ENCODE results near the gene FREM1. TPM values are rescaled to one million over a fixed set of nuclear protein-coding genes. Genes with fewer than 3 reads are reported as not detected.

FREM1 gene
- total RNA-seq, 2 donors from 2014 or later = 2.0 to 2.6 TPM

DNA sequence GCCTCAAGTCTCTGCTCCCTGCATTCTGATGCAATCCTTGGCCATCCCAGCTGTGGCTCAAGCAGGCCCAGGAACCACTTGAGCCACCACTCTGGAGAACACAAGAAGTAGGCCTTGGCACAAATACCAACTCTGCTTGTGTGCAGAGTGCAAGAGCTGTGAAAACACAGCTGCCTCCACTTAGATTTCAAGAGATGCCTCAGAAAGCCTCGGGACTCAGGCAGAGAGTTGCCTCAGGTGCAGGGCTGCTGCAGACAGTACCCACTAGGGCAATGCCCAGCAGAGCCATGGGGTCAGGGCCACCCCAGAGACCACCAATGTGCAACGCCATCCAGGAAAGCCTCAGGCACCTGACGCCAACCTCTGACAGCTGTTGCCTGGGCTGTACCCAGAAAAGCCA lies 82.4 kb downstream of the FREM1 start:
- Histone ChIP-seq H3K27ac (no peak overlapping the region), H3K4me3 (no peak overlapping the region), H3K27me3 (replicated peaks; ENCODE audit: insufficient read depth) (no peaks in the 10 kb centered on the region), H3K4me1 (replicated peaks) (no peaks in the 10 kb centered on the region), H3K36me3 (no peaks in the 10 kb centered on the region), H3K9me3 (no peaks in the 10 kb centered on the region)
- 96% methylated on average over 3 of the region's 3 CpGs for WGBS
- intact Hi-C loops (cut with DNase I) = no loop called here
- DNase-seq (ENCODE audit: low spot score) = no peak
- TF ChIP-seq POLR2AphosphoS5 (IDR thresholded peaks at IDR 0.05) (no peak), POLR2A (IDR thresholded peaks at IDR 0.05) (no peak)
- TF ChIP-seq, protein P1, sequence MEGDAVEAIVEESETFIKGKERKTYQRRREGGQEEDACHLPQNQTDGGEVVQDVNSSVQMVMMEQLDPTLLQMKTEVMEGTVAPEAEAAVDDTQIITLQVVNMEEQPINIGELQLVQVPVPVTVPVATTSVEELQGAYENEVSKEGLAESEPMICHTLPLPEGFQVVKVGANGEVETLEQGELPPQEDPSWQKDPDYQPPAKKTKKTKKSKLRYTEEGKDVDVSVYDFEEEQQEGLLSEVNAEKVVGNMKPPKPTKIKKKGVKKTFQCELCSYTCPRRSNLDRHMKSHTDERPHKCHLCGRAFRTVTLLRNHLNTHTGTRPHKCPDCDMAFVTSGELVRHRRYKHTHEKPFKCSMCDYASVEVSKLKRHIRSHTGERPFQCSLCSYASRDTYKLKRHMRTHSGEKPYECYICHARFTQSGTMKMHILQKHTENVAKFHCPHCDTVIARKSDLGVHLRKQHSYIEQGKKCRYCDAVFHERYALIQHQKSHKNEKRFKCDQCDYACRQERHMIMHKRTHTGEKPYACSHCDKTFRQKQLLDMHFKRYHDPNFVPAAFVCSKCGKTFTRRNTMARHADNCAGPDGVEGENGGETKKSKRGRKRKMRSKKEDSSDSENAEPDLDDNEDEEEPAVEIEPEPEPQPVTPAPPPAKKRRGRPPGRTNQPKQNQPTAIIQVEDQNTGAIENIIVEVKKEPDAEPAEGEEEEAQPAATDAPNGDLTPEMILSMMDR (IDR thresholded peaks at IDR 0.05) = no peak

DNA sequence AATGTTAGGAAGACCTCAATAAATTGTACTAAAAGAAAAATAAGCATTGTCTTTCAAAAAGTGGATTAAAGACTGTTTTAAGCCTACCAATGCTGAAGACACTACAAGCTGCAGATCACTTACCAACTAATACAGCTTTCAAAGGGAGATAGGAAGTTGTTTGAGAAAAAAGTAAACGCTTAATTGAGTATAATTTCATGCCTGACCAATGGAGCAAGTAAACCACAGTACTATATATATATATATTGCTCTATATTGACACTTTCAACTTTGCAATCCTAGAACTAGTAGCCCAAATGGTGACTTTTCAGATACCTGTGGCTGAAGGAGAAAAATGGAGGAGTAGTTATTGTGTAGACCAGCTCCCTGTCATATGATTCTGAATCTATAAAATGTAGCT lies 85.7 kb downstream of the FREM1 start:
- intact Hi-C loops (cut with DNase I) = no loop called here
- 93% methylated on average over 1 of the region's 1 CpG for WGBS

DNA sequence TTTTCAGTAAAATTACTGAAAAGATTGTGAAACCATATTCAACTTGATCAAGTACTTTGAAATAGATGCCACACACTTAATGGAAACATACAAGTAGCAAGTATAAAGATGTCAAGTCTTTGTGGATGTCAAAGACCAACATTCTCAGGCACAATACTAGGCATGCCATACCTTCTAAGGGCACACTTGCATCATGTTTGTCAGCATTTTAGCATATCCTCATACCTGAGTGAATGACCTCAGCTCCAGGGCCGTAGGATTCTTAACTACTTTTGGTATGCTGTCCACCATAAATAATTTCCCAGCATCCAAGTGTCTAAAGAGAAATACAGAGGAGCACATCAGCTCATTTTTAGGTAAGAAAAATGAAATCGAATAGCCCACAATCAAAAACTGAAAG lies 86.4 kb downstream of the FREM1 start:
- Histone ChIP-seq H3K27me3 (replicated peaks; ENCODE audit: insufficient read depth) (no peaks in the 10 kb centered on the region), H3K4me1 (replicated peaks) (no peaks in the 10 kb centered on the region), H3K9me3 (no peaks in the 10 kb centered on the region), H3K4me3 (no peak overlapping the region), H3K27ac (no peak overlapping the region), H3K36me3 (no peaks in the 10 kb centered on the region)
- WGBS = 97% methylated on average over 2 of the region's 2 CpGs
- DNase-seq (ENCODE audit: low spot score) = no peak
- intact Hi-C loops (cut with DNase I) = no loop called here
- TF ChIP-seq, protein P1 (IDR thresholded peaks at IDR 0.05) = no peak
- TF ChIP-seq POLR2A (IDR thresholded peaks at IDR 0.05) = no peak
- no peak for TF ChIP-seq POLR2AphosphoS5 (IDR thresholded peaks at IDR 0.05)

More for the DNA sequence above, 85.7 kb downstream of the FREM1 start:
- Histone ChIP-seq H3K4me1 (replicated peaks) (no peaks in the 10 kb centered on the region), H3K27ac (no peak overlapping the region), H3K27me3 (replicated peaks; ENCODE audit: insufficient read depth) (no peaks in the 10 kb centered on the region), H3K4me3 (no peak overlapping the region), H3K9me3 (no peaks in the 10 kb centered on the region), H3K36me3 (no peaks in the 10 kb centered on the region)
- no peak for TF ChIP-seq POLR2AphosphoS5 (IDR thresholded peaks at IDR 0.05)
- TF ChIP-seq, protein P1 (IDR thresholded peaks at IDR 0.05) = no peak
- TF ChIP-seq POLR2A (IDR thresholded peaks at IDR 0.05) = no peak
- DNase-seq (ENCODE audit: low spot score) = no peak

DNA sequence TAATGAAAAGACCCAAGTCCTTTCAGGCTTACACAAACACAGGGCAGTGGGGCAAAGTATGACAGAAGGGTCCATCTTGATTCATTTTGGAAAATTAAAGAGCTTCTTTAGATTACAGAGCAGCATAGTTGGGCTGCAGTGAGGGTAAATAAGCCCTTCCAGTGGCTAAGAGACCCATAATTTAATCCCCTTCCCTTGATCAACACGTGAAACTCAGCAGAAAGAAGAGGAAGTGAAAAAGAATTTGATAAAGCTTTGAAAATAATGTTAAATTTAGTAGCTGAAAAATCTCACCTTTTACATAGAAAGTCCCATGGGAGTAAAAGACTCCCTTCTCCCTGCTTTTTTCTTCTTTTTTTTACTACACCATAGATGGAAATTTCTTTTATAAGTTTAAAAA lies 87.6 kb downstream of the FREM1 start:
- no peak for DNase-seq (ENCODE audit: low spot score)
- H3K27ac ChIP-seq = no peak overlapping the region
- intact Hi-C loops (cut with DNase I) = no loop called here
- H3K36me3 ChIP-seq = no peaks in the 10 kb centered on the region
- TF ChIP-seq POLR2A (IDR thresholded peaks at IDR 0.05) (no peak), POLR2AphosphoS5 (IDR thresholded peaks at IDR 0.05) (no peak)
- TF ChIP-seq, protein P1 (IDR thresholded peaks at IDR 0.05) = no peak
- H3K4me1 ChIP-seq (replicated peaks) = no peaks in the 10 kb centered on the region
- no peak overlapping the region for H3K4me3 ChIP-seq
- no peaks in the 10 kb centered on the region for H3K9me3 ChIP-seq
- 94% methylated on average over 1 of the region's 1 CpG for WGBS
- H3K27me3 ChIP-seq (replicated peaks; ENCODE audit: insufficient read depth) = no peaks in the 10 kb centered on the region

DNA sequence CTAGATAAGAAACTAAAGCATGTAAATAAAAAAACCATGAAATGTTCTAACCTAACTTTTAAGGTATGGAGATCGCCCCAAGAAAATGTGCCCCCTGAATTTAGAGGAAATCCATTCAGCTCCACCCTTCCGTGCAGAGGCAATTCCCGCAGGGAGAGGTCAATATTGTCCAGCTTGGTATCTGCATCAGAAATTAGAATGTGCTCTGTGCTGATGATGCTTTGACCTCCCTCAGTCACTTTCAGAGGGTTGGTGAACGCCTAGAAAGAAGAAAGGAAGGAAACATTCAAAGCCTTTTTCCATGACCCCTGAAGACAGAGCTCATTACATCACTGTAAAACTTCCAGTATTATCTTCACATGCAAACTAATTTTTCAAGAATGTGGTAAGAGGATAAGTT lies 91.0 kb downstream of the FREM1 start:
- TF ChIP-seq, protein P1 (IDR thresholded peaks at IDR 0.05) = no peak
- Histone ChIP-seq H3K4me1 (replicated peaks) (no peaks in the 10 kb centered on the region), H3K27ac (no peak overlapping the region), H3K9me3 (no peaks in the 10 kb centered on the region), H3K4me3 (no peak overlapping the region), H3K27me3 (replicated peaks; ENCODE audit: insufficient read depth) (no peaks in the 10 kb centered on the region), H3K36me3 (no peaks in the 10 kb centered on the region)
- intact Hi-C loops (cut with DNase I) = no loop called here
- WGBS = 76% methylated on average over 4 of the region's 4 CpGs
- DNase-seq (ENCODE audit: low spot score) = no peak
